Endothelial cell of umbilical vein (primary cell): ENCODE measurements around the gene EIF2S3. TPM values are rescaled to one million over a fixed set of nuclear protein-coding genes. Genes with fewer than 3 reads are reported as not detected.

Source experiments
- BruUV-seq: library from RNA; stranded (reverse); fragments of 400-500 nt; replicated peaks from 2 replicates; lab custom pipeline; 2021; lab: Mats Ljungman, UMichigan
- CTCF ChIA-PET: fragments of 300-600, 350-600 bp; sonication (Branson Sonifier 250); formaldehyde crosslinking; loops from one replicate; lab custom pipeline; 2021; ENCODE audit warnings: antibody characterized with exemption, inconsistent platforms; lab: Charles Lee
- POLR2A ChIA-PET: fragments of 300-600, 350-600 bp; sonication (Branson Sonifier 250); formaldehyde crosslinking; loops from one replicate; lab custom pipeline; 2021; ENCODE audit warnings: antibody characterized with exemption, inconsistent platforms; lab: Charles Lee
- DNase-seq: peaks from one replicate; pipeline ENCODE4 v3.0.0-alpha.2; 2011; ENCODE audit warnings: low read depth, low spot score
- FAIRE-seq: peaks from 2 replicates; lab custom pipeline; 2011; peaks lifted over from hg19 to GRCh38; lab: Jason Lieb, UNC
- H2AFZ ChIP-seq: 2 replicates; pipeline ENCODE4 v1.6.0; 2012; ENCODE audit warnings: low read depth, low read length, control low read depth, inconsistent platforms
- H3K27ac ChIP-seq: 2 replicates; pipeline ENCODE4 v1.5.1; 2011; ENCODE audit warnings: low read depth, mild to moderate bottlenecking, control low read depth, low read length, moderate library complexity; ENCODE audit not compliant: insufficient read depth
- H3K27me3 ChIP-seq, 2 experiments: 2 replicates each; pipeline versions ENCODE4 v1.6.0 to v1.6.1; 2011; ENCODE audit warnings: low read length in 2 of 2, mixed read lengths in 1 of 2; ENCODE audit not compliant: control insufficient read depth in 2 of 2, insufficient read depth in 2 of 2
- H3K36me3 ChIP-seq, 2 experiments: 2 replicates in 1 of 2; 3 replicates in 1 of 2; pipeline ENCODE4 v1.5.1; 2011; ENCODE audit warnings: low read length in 2 of 2, mild to moderate bottlenecking in 1 of 2, moderate library complexity in 1 of 2; ENCODE audit not compliant: control insufficient read depth in 2 of 2, insufficient read depth in 2 of 2; ENCODE audit errors: extremely low read depth in 1 of 2
- H3K4me1 ChIP-seq: 3 replicates; pipeline ENCODE4 v1.5.1; 2011; ENCODE audit warnings: mild to moderate bottlenecking, low read length; ENCODE audit not compliant: control insufficient read depth, insufficient read depth; ENCODE audit errors: extremely low read depth
- H3K4me2 ChIP-seq: 2 replicates; pipeline ENCODE4 v1.6.1; 2011; ENCODE audit warnings: low read length, control low read depth, mixed read lengths; ENCODE audit not compliant: insufficient read depth
- H3K4me3 ChIP-seq, 3 experiments: fragments of 200-600 bp in 1 of 3; sonication (generic), shearing (Covaris generic) in 1 of 3; replicated peaks in 1 of 3; 2 replicates each; pipeline ENCODE4 v1.5.1; 2011 to 2016; ENCODE audit warnings: control low read depth in 3 of 3, low read length in 3 of 3, mild to moderate bottlenecking in 2 of 3, inconsistent platforms in 1 of 3, low read depth in 1 of 3, moderate library complexity in 1 of 3; ENCODE audit not compliant: insufficient read depth in 1 of 3
- H3K79me2 ChIP-seq: 2 replicates; pipeline ENCODE4 v1.6.0; 2012; ENCODE audit warnings: low read length, inconsistent platforms; ENCODE audit not compliant: control insufficient read depth, insufficient read depth
- H3K9ac ChIP-seq: replicated peaks from 2 replicates; pipeline ENCODE3; 2011; ENCODE audit warnings: low read length, control low read depth; ENCODE audit not compliant: insufficient read depth; ENCODE audit errors: extremely low read depth
- H3K9me1 ChIP-seq: replicated peaks from 3 replicates; pipeline ENCODE4 v1.6.0; 2011; ENCODE audit warnings: mild to moderate bottlenecking, low read length; ENCODE audit not compliant: control insufficient read depth, insufficient read depth; ENCODE audit errors: extremely low read depth
- H3K9me3 ChIP-seq: replicated peaks from 2 replicates; pipeline ENCODE4 v1.5.1; 2012; ENCODE audit warnings: low read length, inconsistent platforms; ENCODE audit not compliant: control insufficient read depth, insufficient read depth
- H4K20me1 ChIP-seq: replicated peaks from 2 replicates; pipeline ENCODE3; 2011; ENCODE audit warnings: mild to moderate bottlenecking, low read length; ENCODE audit not compliant: control insufficient read depth, insufficient read depth; ENCODE audit errors: extremely low read depth
- CTCF ChIP-seq, 2 donors: IDR thresholded peaks; 1 replicate in 1 of 2; 2 replicates in 1 of 2; pipeline ENCODE4 v1.5.1; 2011; ENCODE audit warnings: low read length in 2 of 2, mild to moderate bottlenecking in 2 of 2, moderate library complexity in 2 of 2, control low read depth in 1 of 2, inconsistent platforms in 1 of 2, low read depth in 1 of 2; ENCODE audit not compliant: insufficient read depth in 1 of 2; ENCODE audit errors: extremely low read depth in 1 of 2
- EZH2 ChIP-seq: IDR thresholded peaks from 2 replicates; pipeline ENCODE4 v1.6.1; 2012; ENCODE audit warnings: borderline replicate concordance, low read depth, mild to moderate bottlenecking, moderate library complexity, low read length, inconsistent platforms; ENCODE audit not compliant: severe bottlenecking
- FOS ChIP-seq: IDR thresholded peaks from 2 replicates; pipeline ENCODE4 v1.6.1; 2011; ENCODE audit warnings: mild to moderate bottlenecking, low read length, moderate library complexity, borderline replicate concordance; ENCODE audit not compliant: insufficient read depth
- GATA2 ChIP-seq: IDR thresholded peaks from 2 replicates; pipeline ENCODE4 v1.7.0; 2011; ENCODE audit warnings: low read depth, mild to moderate bottlenecking, moderate library complexity, mixed read lengths, low read length; ENCODE audit not compliant: insufficient read length, insufficient read depth
- JUN ChIP-seq: IDR thresholded peaks from 2 replicates; pipeline ENCODE4 v1.6.1; 2011; ENCODE audit warnings: borderline replicate concordance, low read depth; ENCODE audit not compliant: insufficient read length, insufficient read depth
- MAX ChIP-seq: IDR thresholded peaks from 2 replicates; pipeline ENCODE4 v1.6.1; 2011; ENCODE audit not compliant: insufficient read depth, insufficient read length
- MYC ChIP-seq: IDR thresholded peaks from one replicate; pipeline ENCODE4 v1.6.1; 2011; ENCODE audit warnings: mild to moderate bottlenecking, low read depth, low read length
- POLR2A ChIP-seq: IDR thresholded peaks from 2 replicates; pipeline ENCODE4 v1.6.1; 2012; ENCODE audit warnings: low read depth, mild to moderate bottlenecking, control low read depth, low read length
- POLR2AphosphoS5 ChIP-seq: IDR thresholded peaks from 2 replicates; pipeline ENCODE4 v1.6.1; 2012; ENCODE audit warnings: low read depth, mild to moderate bottlenecking, control low read depth, low read length, moderate library complexity; ENCODE audit not compliant: insufficient read depth
- dilution Hi-C: fragments of 300-500 bp; cut with MboI; formaldehyde crosslinking; loops from one replicate; pipeline ENCODE4 v1.15.0; 2019; ENCODE audit warnings: low sequenced_read_pairs; ENCODE audit not compliant: extremely low pct_ligation_motif_present
- intact Hi-C: fragments of 100-400 bp; cut with micrococcal nuclease; formaldehyde crosslinking; loops from one replicate; pipeline ENCODE4 v1.10.0; 2022
- polyA plus RNA-seq, 4 experiments: library from polyadenylated mRNA; depleted of rRNA in 3 of 4; stranded (reverse) in 3 of 4; unstranded in 1 of 4; fragments of >200 nt; gene quantifications; 2 replicates each; pipeline versions ENCODE4 v1.2.1 to v1.2.3, GENCODE V29; 2011 to 2012; ENCODE audit warnings: missing spikeins in 1 of 4
- total RNA-seq: library from RNA; stranded (reverse); gene quantifications from 2 replicates; pipeline ENCODE4 v1.2.3, GENCODE V29; 2021

Gene EIF2S3
- total and polyA plus RNA-seq, 2 donors (not counting 3 experiments of a cell fraction or from before 2014, with no cell fraction given) = 35.8 to 161 TPM

- Histone ChIP-seq H3K79me2 (no peaks in the 10 kb centered on the region), H3K9ac (no peak overlapping the region), H4K20me1 (no peaks in the 10 kb centered on the region), H3K9me1 (no peaks in the 10 kb centered on the region), H3K27me3 (no peaks in the 10 kb centered on the region), H3K4me2 (no peak overlapping the region), H2AFZ (no peak overlapping the region), H3K4me3 (no peak overlapping the region), H3K9me3 (no peaks in the 10 kb centered on the region), H3K36me3 (no peaks in the 10 kb centered on the region), H3K4me1 (no peaks in the 10 kb centered on the region), H3K27ac (no peak overlapping the region)
- POLR2A ChIA-PET = no interaction called here
- intact Hi-C loops = no loop called here
- DNase-seq = no peak
- FAIRE-seq = no peak
- CTCF ChIA-PET = no interaction called here
- dilution Hi-C loops = no loop called here
- BruUV-seq = no TSS peak
- TF ChIP-seq MAX = no peak
- no peak for TF ChIP-seq CTCF (IDR thresholded peaks at IDR 0.05; ENCODE audit: extremely low read depth in 1 of 2, insufficient read depth in 1 of 2, low read depth in 1 of 2, low read length in 2 of 2)
- no peak for TF ChIP-seq FOS
- TF ChIP-seq POLR2A = no peak
- no peak for TF ChIP-seq MYC
- TF ChIP-seq JUN = no peak
- no peak for TF ChIP-seq GATA2
- TF ChIP-seq EZH2 = no peak
- TF ChIP-seq POLR2AphosphoS5 = no peak
These were observed 43.0 kb downstream of the EIF2S3 start for GRCh38 chrX:24097741-24098260.
